Activated T-helper 17 cell treated with anti-CD3 and anti-CD28 coated beads, Interleukin-2, amount 50 U/mL, for 72 hours (primary cell): ENCODE results near the gene KANK4. TPM values are rescaled to one million over a fixed set of nuclear protein-coding genes. Genes with fewer than 3 reads are reported as not detected.

Experiments
- ATAC-seq: fragments of 150-1000 bp; cut with Tn5 transposase; replicated peaks from 2 replicates; pipeline ENCODE4 v1.10.0; 2021; ENCODE audit warnings: mild to moderate bottlenecking, moderate library complexity
- H3K27ac Mint-ChIP-seq: one replicate; pipeline ENCODE4 v1.8.0; 2022; ENCODE audit warnings: mixed read lengths
- H3K27me3 Mint-ChIP-seq: one replicate; pipeline ENCODE4 v1.8.0; 2022; ENCODE audit warnings: mixed read lengths
- H3K36me3 Mint-ChIP-seq: one replicate; pipeline ENCODE4 v1.8.0; 2022; ENCODE audit warnings: low read depth, mild to moderate bottlenecking, mixed read lengths
- H3K4me1 Mint-ChIP-seq: one replicate; pipeline ENCODE4 v1.8.0; 2022; ENCODE audit warnings: mixed read lengths
- H3K4me3 Mint-ChIP-seq: one replicate; pipeline ENCODE4 v1.8.0; 2022; ENCODE audit warnings: mild to moderate bottlenecking, mixed read lengths
- H3K9me3 Mint-ChIP-seq: one replicate; pipeline ENCODE4 v1.8.0; 2022; ENCODE audit warnings: mixed read lengths
- total RNA-seq, 2 donors: library from RNA; stranded (reverse); gene quantifications; one replicate each; pipeline ENCODE4 v1.2.3, GENCODE V29; 2022

KANK4 gene
- total RNA-seq, 2 donors from 2014 or later, result not detected

DNA sequence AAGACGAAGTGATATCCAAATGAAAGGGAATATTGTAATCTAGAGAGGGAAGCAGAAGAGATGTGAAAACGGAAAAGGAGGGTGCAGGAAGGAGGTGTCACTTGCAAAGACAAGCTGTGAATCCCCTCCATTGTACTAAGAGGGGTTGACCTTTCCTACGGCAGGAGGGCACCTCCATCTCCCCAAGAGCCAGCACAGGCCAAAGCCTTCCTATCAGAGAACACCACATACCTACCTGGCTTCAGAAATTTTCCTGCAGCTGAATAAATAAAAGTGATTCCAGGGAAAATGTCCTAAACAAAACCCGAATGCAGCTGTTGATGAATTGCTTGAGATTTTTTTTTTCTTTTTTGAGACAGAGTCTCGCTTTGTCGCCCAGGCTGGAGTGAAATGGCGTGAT lies 14.3 kb downstream of the KANK4 start:
- no peak overlapping the region for H3K4me3 Mint-ChIP-seq
- ATAC-seq, result no peak
- no peaks in the 10 kb centered on the region for H3K9me3 Mint-ChIP-seq
- peaks cover 6% of the 10 kb centered on the region for H3K27me3 Mint-ChIP-seq
- H3K36me3 Mint-ChIP-seq, result no peaks in the 10 kb centered on the region
- H3K4me1 Mint-ChIP-seq, result no peaks in the 10 kb centered on the region
- H3K27ac Mint-ChIP-seq, result no peak overlapping the region

DNA sequence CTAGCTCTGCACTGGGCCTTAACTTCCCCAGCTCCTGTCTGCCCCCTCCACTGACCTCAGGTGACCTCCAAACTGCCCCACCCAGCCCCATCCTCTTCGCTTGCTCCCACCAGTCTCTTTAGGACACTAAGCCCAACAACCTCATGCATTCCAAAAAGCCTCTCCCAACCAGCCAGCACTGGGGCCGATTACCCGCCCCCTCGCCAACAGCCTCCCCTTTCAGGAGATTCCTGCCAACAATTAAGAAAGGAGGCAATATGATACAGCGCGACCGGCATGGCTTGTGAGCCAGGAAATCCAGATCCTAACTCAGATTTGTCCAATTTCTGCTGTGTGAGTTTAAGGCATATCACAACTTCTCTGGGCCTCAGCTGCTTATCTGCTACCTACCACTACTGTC lies 14.7 kb downstream of the KANK4 start:
- Mint-ChIP-seq H3K4me1 (no peaks in the 10 kb centered on the region), H3K36me3 (no peaks in the 10 kb centered on the region), H3K27ac (no peak overlapping the region), H3K27me3 (peaks cover 6% of the 10 kb centered on the region), H3K9me3 (no peaks in the 10 kb centered on the region), H3K4me3 (no peak overlapping the region)
- no peak for ATAC-seq

DNA sequence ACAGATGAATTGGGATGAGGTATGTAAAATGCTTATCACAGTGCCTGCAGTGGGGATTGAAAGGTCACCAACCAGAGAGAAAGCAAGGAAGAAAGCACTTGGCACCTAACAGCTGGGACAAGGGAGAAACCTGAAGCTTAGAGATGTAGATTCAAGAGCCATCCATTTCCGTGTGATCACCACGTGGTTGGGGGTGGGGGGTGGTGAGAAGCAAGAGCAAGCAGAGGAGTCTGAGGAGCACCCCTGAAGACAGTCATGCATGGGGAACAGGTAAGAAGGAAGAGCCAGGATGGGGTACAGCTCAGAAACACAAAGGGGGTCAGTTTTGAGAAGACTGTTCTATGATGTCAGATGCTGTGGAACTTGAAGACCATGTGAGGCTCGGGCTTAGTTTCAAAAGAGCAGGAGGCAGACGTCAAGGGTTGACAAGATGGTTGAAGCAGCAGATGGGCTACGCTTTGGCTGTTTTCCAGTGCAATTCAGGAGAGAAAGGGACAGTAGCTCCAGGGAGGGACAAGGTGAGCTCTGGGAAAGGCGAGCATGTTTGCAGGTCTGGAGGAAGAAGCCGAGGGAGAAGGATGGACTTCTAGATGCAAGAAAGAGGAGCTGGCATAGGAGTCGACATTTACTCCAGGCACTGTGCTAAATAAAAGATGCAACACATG lies 17.4 kb downstream of the KANK4 start:
- Mint-ChIP-seq H3K9me3 (no peaks in the 10 kb centered on the region), H3K4me3 (no peak overlapping the region), H3K27me3 (peaks cover 3% of the 10 kb centered on the region), H3K36me3 (no peaks in the 10 kb centered on the region), H3K27ac (no peak overlapping the region), H3K4me1 (no peaks in the 10 kb centered on the region)
- ATAC-seq, result no peak

DNA sequence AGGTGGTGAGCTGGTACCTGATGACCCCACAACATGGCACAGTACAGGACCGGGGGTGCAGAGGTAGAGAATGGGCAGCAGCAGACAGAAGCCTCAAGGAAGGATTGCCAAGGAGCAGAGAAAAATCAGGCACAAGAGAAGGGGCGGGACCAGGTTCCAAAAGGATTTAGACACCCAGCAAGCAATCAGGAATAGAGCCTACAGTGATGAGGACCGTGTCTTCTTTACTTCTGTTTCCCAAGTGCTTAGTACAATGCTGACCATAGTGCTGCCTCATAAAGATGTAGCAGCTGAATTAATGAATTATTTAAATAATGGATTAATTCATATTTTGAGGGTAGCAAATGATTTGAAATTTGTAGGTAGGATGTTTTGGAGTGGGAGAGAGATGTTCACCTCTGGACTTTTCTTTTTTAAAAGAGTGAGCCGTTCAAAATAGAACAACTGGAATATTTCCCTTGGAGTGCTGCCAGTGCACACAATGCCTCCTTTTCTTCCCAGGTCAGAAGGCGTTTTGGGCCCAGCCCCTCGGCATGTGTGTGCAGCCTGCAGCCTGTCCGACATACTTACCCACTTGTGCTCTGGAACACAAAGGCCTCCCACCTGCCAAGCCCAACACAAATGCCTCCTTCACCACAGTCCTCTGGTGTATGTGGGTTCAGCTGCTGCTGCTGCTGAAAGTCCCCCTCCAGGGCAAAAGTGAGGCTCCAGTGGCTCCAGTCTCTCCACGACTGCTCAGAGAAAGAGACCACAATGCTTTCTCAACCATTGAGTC lies 19.6 kb downstream of the KANK4 start:
- no peaks in the 10 kb centered on the region for H3K27me3 Mint-ChIP-seq
- H3K9me3 Mint-ChIP-seq, result no peaks in the 10 kb centered on the region
- no peaks in the 10 kb centered on the region for H3K36me3 Mint-ChIP-seq
- H3K4me3 Mint-ChIP-seq, result no peak overlapping the region
- H3K27ac Mint-ChIP-seq, result no peak overlapping the region
- no peak for ATAC-seq
- peaks cover 8% of the 10 kb centered on the region for H3K4me1 Mint-ChIP-seq

DNA sequence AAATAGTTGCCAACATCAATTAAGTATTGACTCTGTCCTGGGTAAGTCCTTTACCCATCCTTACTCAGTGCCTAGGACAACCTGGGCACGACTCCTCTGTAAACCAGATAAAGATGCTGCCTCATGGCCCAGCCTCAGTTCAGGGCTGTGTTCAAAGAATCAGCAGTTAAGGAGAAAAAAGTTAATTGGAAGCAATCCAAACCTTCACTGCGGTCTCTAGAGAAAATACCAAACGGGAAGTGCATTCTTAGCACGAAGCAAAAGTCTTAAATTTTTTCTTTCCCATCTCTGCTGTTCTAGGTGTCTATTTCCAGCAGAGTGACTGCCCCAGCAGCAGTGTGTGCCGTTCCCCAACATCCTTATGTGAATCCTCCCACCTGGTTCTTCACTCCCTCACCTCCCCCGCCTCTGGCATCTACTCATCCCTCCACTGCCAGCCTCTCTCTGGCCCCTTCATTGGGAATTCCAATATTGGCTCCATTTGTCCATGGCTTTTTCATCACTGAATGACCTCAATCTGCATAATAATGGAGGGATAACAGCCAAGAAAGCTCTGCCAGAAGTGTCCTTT lies 23.2 kb downstream of the KANK4 start:
- no peak overlapping the region for H3K27ac Mint-ChIP-seq
- H3K36me3 Mint-ChIP-seq, result no peaks in the 10 kb centered on the region
- ATAC-seq, result peak; percentile 46
- no peaks in the 10 kb centered on the region for H3K9me3 Mint-ChIP-seq
- peaks cover 8% of the 10 kb centered on the region for H3K4me1 Mint-ChIP-seq
- H3K27me3 Mint-ChIP-seq, result peaks cover 6% of the 10 kb centered on the region
- H3K4me3 Mint-ChIP-seq, result peak overlapping the region; percentile 17

DNA sequence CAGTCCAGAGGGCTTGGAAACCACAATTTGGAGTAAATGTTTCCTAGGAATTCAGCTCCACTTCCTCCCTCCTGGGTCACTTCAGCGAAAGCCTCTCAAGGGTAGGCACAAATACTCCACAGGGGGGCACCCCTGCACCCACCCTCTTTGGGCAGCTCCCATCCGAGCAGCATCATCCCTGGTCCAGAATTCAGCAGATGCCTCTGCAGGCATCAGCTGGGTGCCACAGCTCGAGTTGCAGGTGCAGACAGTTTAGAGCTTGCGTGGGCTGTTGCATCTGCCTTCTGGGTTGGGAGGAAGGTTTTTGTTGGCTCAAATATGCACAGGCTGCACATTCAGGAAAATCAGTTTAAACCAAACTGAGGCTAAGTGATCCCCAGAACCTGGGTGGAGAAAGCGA lies 25.0 kb downstream of the KANK4 start:
- Mint-ChIP-seq H3K27ac (no peak overlapping the region), H3K27me3 (peaks cover 11% of the 10 kb centered on the region), H3K36me3 (no peaks in the 10 kb centered on the region), H3K4me1 (peaks cover 8% of the 10 kb centered on the region), H3K9me3 (no peaks in the 10 kb centered on the region), H3K4me3 (no peak overlapping the region)
- no peak for ATAC-seq

DNA sequence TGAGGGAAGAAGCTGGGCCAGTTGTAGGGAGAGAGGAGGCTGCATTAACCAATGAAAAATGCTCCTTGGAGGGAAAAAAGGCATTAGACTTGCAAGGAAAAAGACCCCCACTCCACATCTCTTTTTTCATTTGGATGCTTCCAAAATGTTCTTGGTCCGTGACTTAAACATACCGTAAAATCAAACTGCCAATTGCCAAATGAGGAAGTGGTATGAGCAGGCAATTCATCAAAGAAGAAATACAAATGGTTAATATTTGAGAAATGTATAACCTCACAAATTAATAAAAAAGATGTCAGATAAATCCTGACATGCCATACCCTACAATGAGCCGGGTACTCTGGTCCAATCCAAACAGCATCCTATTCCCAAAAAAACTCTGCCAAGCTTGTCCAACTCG lies 30.6 kb downstream of the KANK4 start:
- H3K27me3 Mint-ChIP-seq, result peaks cover 46% of the 10 kb centered on the region
- ATAC-seq, result no peak
- no peaks in the 10 kb centered on the region for H3K4me1 Mint-ChIP-seq
- no peaks in the 10 kb centered on the region for H3K36me3 Mint-ChIP-seq
- H3K4me3 Mint-ChIP-seq, result no peak overlapping the region
- H3K9me3 Mint-ChIP-seq, result no peaks in the 10 kb centered on the region
- no peak overlapping the region for H3K27ac Mint-ChIP-seq

DNA sequence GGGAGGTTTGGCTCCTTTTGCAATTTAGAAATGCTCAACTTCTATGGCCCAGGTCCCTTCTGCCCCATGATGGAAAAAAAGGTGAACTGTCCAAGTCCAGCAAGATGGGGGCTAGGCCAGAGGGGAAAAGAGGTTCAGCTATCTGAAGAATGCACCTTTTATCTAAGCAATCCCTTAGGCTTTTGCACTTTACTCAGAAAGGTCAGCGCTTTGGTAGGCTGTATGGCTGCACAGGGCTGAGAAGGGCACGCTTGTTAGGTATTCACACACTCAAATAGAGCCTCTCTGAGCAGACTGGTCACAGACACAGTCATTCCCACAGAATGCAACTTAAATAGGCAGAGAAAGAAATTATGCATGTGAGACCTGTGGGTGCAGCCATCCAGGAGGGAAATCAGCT lies 31.0 kb downstream of the KANK4 start:
- no peaks in the 10 kb centered on the region for H3K9me3 Mint-ChIP-seq
- no peaks in the 10 kb centered on the region for H3K36me3 Mint-ChIP-seq
- H3K27ac Mint-ChIP-seq, result no peak overlapping the region
- no peaks in the 10 kb centered on the region for H3K4me1 Mint-ChIP-seq
- no peak for ATAC-seq
- H3K27me3 Mint-ChIP-seq, result peaks cover 46% of the 10 kb centered on the region
- no peak overlapping the region for H3K4me3 Mint-ChIP-seq

DNA sequence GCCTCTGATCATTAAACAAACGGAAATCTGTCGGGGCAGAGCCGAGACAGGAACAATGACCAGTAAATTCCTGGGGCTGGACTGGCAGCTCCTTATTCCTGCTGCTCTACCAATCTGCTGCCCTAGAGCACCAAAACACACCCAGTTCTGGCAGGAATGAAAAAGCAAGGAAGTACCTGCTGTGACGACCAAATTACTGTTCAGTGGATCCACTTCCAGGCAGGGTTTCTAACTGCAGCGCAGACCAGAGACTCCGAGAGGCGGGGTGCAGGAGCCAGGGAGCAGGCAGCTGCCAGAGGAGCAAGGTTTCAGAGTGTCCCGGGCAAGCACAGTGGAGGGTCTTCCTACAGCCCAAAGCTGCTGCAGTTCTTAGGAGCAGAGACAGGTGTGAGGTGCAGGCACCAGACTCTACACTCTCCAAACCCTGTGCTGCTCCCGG lies 32.4 kb downstream of the KANK4 start:
- Mint-ChIP-seq H3K4me1 (no peaks in the 10 kb centered on the region), H3K27me3 (peaks cover 41% of the 10 kb centered on the region), H3K36me3 (no peaks in the 10 kb centered on the region), H3K9me3 (no peaks in the 10 kb centered on the region), H3K4me3 (no peak overlapping the region), H3K27ac (no peak overlapping the region)
- no peak for ATAC-seq

DNA sequence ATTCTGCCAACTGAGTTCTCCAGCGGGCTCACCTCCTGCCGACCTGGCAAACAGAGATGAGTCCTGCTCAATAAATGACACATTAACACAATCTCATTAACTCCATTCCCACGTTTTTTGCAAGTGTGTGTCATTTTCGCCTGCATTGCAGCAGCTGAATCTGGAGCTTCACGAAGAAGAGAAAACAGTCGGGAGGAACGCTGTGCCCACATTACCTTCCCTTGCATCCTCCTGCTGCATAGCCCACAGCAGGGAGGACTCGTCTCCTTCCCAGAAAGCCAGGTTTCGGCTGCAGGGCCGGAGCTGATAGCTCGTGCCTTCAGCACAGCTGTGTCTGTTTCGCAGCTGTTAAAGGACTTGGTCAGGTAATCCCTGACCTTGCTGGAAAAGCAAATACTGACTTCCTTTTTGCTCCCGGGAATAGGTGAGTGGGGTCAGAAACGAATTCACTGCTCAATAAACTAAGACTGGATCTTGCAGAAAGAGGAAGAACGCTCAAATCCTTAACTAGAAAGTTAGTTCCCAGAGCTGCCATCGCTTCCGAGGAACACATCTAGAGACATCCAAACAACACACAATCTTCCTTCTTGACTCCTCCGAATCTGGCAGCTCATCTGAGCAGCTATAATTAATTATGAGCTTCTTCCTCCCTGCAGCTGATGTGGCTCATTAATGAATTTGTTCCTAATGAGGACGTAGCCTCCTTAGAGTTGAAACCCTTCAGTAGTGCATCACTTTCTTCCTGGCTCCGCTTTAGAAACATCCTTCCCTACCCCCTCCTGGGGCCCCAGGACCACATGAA lies 33.0 kb downstream of the KANK4 start:
- ATAC-seq, result no peak
- H3K36me3 Mint-ChIP-seq, result no peaks in the 10 kb centered on the region
- no peaks in the 10 kb centered on the region for H3K9me3 Mint-ChIP-seq
- H3K4me1 Mint-ChIP-seq, result no peaks in the 10 kb centered on the region
- H3K27me3 Mint-ChIP-seq, result peaks cover 40% of the 10 kb centered on the region
- no peak overlapping the region for H3K4me3 Mint-ChIP-seq
- no peak overlapping the region for H3K27ac Mint-ChIP-seq

DNA sequence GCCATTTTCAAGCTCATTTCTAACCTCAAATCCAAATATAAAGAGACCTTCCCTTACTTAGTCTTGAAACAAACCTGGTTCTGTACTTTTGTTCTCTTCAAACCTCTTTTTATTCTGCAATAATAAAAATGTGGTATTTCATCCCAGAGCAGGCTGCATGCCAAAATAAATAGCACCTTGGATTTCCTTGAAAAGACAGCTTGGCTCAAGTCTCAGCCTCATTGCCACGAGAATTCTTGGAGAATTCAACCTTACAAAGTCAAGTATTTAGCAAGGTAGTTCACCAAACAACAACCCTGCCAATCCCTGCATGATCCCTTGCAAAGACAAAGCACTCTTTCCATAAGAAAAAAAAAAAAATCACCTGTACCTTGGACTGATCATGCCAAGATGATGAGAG lies 33.8 kb downstream of the KANK4 start:
- Mint-ChIP-seq H3K36me3 (no peaks in the 10 kb centered on the region), H3K9me3 (no peaks in the 10 kb centered on the region), H3K27me3 (peaks cover 39% of the 10 kb centered on the region), H3K4me1 (no peaks in the 10 kb centered on the region), H3K27ac (no peak overlapping the region), H3K4me3 (no peak overlapping the region)
- ATAC-seq, result no peak

DNA sequence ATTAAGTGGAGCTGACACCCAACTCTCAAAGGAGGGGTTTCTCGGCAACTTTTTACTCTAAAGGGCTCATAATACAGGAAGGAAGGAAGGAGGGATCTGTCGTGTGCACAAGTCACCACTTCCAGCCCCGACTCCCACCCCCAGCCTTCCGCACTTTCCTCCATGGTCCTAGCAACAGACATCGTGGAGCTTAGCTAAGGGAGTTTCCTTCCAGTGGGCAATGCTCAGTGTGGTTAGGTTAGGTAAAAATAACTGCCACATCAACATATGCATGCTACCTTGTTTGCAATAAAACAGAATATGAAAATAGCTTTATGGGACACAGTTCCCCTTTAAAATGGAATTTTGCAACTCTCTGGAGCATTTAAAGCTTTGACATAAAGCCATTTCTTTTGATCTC lies 35.2 kb downstream of the KANK4 start:
- Mint-ChIP-seq H3K4me3 (no peak overlapping the region), H3K27me3 (peaks cover 42% of the 10 kb centered on the region), H3K27ac (no peak overlapping the region), H3K9me3 (no peaks in the 10 kb centered on the region), H3K36me3 (no peaks in the 10 kb centered on the region), H3K4me1 (no peaks in the 10 kb centered on the region)
- no peak for ATAC-seq

DNA sequence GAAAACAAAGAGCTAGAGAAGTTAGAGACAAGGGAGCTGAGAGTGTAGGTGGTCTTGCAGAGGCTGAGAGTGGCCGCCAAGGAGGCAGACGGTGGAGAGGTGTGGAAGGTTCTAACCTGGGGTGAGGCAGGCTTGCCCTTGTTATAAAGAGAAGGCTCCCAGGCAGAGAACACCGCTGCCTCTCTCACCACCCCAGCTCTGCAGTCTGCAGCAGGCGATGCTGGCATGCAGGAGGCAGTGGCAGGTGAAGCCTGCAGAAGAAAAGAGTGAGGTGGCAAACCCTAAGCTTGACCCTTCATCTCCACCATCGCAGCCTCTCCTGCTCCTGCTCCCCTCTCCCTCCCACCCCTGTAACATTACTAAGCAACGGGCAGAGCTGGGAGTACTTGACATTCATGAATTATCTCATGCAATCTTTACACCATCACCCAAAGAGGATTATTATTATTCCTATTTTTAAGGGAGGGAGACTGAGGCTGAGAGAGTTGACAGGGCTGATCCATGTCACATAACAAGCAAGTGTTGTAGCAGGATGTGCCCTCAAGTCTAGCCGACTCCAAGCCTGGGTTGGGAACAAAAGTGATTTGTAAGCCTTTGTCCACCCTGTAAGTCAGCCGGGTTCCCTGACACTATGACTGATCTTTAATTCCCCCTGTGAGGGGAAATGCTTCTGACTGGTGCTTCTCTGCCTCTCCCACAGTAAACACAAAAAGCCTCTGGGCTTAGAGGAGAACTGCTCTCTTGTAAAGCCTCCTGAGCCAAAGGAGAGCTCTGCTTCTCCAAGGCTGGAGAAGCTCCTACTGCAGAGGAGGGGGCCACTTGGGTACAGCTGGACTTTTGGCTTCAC lies 36.1 kb downstream of the KANK4 start:
- H3K4me3 Mint-ChIP-seq, result no peak overlapping the region
- ATAC-seq, result no peak
- H3K27ac Mint-ChIP-seq, result no peak overlapping the region
- H3K36me3 Mint-ChIP-seq, result no peaks in the 10 kb centered on the region
- peaks cover 38% of the 10 kb centered on the region for H3K27me3 Mint-ChIP-seq
- no peaks in the 10 kb centered on the region for H3K9me3 Mint-ChIP-seq
- H3K4me1 Mint-ChIP-seq, result no peaks in the 10 kb centered on the region
